Effector memory CD8-positive, alpha-beta T cell (primary cell): ENCODE measurements around the gene IL4R.

Source experiments
- ATAC-seq: fragments of 150-1000 bp; cut with Tn5 transposase; replicated peaks from 2 replicates; pipeline ENCODE4 v1.10.0; 2021; ENCODE audit warnings: mild to moderate bottlenecking, moderate library complexity
- DNase-seq, 3 experiments: peaks; one replicate each; pipeline ENCODE4 v3.0.0; 2021
- H3K27ac Mint-ChIP-seq, 2 donors: one replicate each; pipeline ENCODE4 v1.8.0; 2022; ENCODE audit warnings: mild to moderate bottlenecking in 2 of 2, mixed read lengths in 2 of 2, moderate library complexity in 2 of 2
- H3K27me3 Mint-ChIP-seq, 2 donors: one replicate each; pipeline ENCODE4 v1.8.0; 2022; ENCODE audit warnings: mixed read lengths in 2 of 2
- H3K36me3 Mint-ChIP-seq: one replicate; pipeline ENCODE4 v1.8.0; 2022; ENCODE audit warnings: mild to moderate bottlenecking, moderate library complexity, mixed read lengths; ENCODE audit not compliant: insufficient read depth
- H3K4me1 Mint-ChIP-seq, 2 donors: one replicate each; pipeline ENCODE4 v1.8.0; 2022; ENCODE audit warnings: low read depth in 2 of 2, mixed read lengths in 2 of 2
- H3K4me3 Mint-ChIP-seq, 2 donors: one replicate each; pipeline ENCODE4 v1.8.0; 2022; ENCODE audit warnings: mild to moderate bottlenecking in 2 of 2, mixed read lengths in 2 of 2, moderate library complexity in 2 of 2
- H3K9me3 Mint-ChIP-seq, 2 donors: one replicate each; pipeline ENCODE4 v1.8.0; 2022; ENCODE audit warnings: mixed read lengths in 2 of 2

Gene IL4R

DNA sequence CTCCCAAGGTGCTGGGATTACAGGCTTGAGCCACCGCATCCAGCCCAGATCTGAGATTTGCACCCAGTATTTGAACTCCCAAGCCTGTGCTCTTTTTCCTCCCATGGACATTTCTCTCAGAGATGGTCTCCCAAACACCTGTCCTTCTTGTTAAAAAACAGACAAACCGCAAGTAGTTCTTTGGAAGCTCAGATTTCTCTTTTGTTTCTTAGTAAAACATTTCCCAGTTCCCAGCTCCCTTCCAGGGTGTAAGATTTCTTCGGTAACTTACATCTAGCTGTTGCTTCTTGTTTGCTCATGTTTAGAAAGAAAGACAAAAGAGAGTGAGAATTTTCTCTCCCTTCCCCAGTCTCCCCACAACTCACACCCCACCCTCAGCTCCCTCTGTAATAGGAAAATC, 36.2 kb downstream of the IL4R start:
- ATAC-seq (no peak), DNase-seq (no peak)
- Mint-ChIP-seq H3K36me3 (peaks cover 67% of the 10 kb centered on the region), H3K4me3 (no peak overlapping the region), H3K27me3 (no peaks in the 10 kb centered on the region), H3K27ac (peak overlapping the region in 1 of 2 donors; percentile 41), H3K4me1 (peaks cover 8 to 10% of the 10 kb centered on the region in 2 donors), H3K9me3 (no peaks in the 10 kb centered on the region)

DNA sequence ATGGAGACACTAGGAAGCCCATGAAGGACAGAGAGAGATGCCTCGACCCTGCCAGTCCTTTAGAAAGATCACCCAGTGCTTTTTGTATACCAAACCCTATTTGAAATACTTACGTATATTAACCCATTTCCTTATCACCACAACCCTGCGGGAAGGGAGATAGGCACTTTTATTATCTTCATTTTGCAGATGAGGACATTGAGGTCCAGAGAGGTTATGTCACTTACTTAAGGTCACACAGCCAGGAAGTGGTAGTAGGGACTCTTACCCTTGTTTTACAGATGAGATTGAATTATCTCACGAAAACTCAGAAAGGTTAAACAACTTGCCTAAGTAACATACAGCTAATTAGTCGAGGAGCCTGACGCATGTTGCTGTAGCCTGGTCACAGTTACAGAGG, 38.2 kb downstream of the IL4R start:
- DNase-seq (no peak), ATAC-seq (no peak)
- Mint-ChIP-seq H3K27me3 (no peaks in the 10 kb centered on the region), H3K4me3 (no peak overlapping the region), H3K4me1 (peaks cover 10% of the 10 kb centered on the region in 2 donors), H3K27ac (peak overlapping the region; percentile 17 to 79), H3K36me3 (peaks cover 61% of the 10 kb centered on the region), H3K9me3 (no peaks in the 10 kb centered on the region)

DNA sequence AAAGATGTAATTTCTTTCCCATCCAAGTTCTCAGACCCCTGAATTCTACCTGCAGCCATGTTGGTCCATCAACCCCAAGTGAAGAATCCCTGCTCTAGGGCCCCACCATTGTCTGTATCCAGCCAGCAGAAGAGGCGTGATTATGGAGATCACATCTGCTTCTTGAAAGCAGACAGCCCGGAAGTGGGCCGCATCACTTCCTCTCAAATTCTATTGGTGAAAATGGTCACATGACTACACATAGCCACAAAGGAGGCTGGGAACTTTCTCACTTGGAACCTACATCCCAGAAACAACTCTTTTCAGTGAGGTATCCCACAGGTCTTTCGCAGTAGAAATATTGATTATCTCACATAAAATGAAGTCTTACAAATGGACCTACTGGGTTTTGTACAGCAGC, 40.1 kb downstream of the IL4R start:
- Mint-ChIP-seq H3K9me3 (no peaks in the 10 kb centered on the region), H3K27me3 (no peaks in the 10 kb centered on the region), H3K4me1 (peaks cover 3% of the 10 kb centered on the region in 2 donors), H3K27ac (peak overlapping the region; percentile 33 to 45), H3K36me3 (peaks cover 53% of the 10 kb centered on the region), H3K4me3 (no peak overlapping the region)
- DNase-seq, result no peak
- no peak for ATAC-seq

DNA sequence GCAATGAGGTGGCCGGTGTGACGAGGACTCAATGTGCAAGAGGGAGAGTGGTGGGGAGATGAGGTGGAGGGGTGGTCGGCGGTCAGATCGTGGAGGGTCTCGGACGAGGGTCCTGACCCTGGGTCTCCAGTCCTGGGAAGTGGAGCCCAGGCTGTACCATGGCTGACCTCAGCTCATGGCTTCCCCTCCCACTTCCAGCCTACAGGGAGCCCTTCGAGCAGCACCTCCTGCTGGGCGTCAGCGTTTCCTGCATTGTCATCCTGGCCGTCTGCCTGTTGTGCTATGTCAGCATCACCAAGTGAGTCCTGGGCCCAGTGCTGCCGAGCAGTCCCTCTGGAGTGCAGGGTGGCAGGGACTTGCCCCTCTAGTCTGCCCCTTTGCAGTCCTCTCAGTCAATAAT, 41.8 kb downstream of the IL4R start:
- H3K27me3 Mint-ChIP-seq, result no peaks in the 10 kb centered on the region
- H3K36me3 Mint-ChIP-seq, result peaks cover 58% of the 10 kb centered on the region
- no peak overlapping the region for H3K4me3 Mint-ChIP-seq
- ATAC-seq (peak; percentile 62), DNase-seq (peak in 2 of 3 experiments; percentile 13 to 22)
- peaks cover 3% of the 10 kb centered on the region in 2 donors for H3K4me1 Mint-ChIP-seq
- no peaks in the 10 kb centered on the region for H3K9me3 Mint-ChIP-seq
- H3K27ac Mint-ChIP-seq, result peak overlapping the region; percentile 77 to 82

GRCh38 chr16:27356794-27357193, 43.0 kb downstream of the IL4R start:
- no peak overlapping the region for H3K4me3 Mint-ChIP-seq
- H3K4me1 Mint-ChIP-seq, result peaks cover 3% of the 10 kb centered on the region in 2 donors
- H3K27ac Mint-ChIP-seq, result peak overlapping the region in 1 of 2 donors; percentile 77
- peaks cover 56% of the 10 kb centered on the region for H3K36me3 Mint-ChIP-seq
- H3K9me3 Mint-ChIP-seq, result no peaks in the 10 kb centered on the region
- H3K27me3 Mint-ChIP-seq, result no peaks in the 10 kb centered on the region
- DNase-seq, result no peak
- ATAC-seq, result no peak

GRCh38 chr16:27359051-27359450, 45.3 kb downstream of the IL4R start:
- H3K4me3 Mint-ChIP-seq, result no peak overlapping the region
- H3K36me3 Mint-ChIP-seq, result peaks cover 55% of the 10 kb centered on the region
- no peaks in the 10 kb centered on the region for H3K9me3 Mint-ChIP-seq
- peak overlapping the region; percentile 58 to 74 for H3K27ac Mint-ChIP-seq
- H3K27me3 Mint-ChIP-seq, result no peaks in the 10 kb centered on the region
- H3K4me1 Mint-ChIP-seq, result peaks cover 0 to 11% of the 10 kb centered on the region in 2 donors
- ATAC-seq, result no peak
- DNase-seq, result no peak

DNA sequence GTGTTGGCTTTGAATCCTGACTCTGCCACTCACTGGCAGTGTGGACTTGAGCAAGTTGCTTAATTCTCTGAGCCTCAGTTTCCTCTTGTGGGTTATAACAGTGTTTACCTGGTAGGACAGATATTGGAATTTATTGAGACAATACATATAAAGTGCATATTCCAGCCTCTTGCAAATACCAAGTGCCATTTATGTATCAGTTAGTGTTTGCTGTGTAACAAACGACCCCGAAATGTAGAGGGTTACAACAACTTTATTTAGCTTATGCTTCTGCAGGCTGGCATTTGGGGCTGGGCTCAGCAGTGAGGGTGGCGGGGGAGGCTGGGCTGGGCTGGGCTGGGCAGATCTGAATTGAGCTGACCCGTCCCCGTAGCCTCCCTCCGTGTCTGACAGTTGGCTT, 45.8 kb downstream of the IL4R start:
- Mint-ChIP-seq H3K27me3 (no peaks in the 10 kb centered on the region), H3K4me3 (no peak overlapping the region), H3K4me1 (peaks cover 0 to 11% of the 10 kb centered on the region in 2 donors), H3K9me3 (no peaks in the 10 kb centered on the region), H3K36me3 (peaks cover 49% of the 10 kb centered on the region), H3K27ac (peak overlapping the region in 1 of 2 donors; percentile 58)
- ATAC-seq, result no peak
- DNase-seq, result no peak

GRCh38 chr16:27361987-27362386, 48.2 kb downstream of the IL4R start:
- Mint-ChIP-seq H3K4me1 (peaks cover 4 to 14% of the 10 kb centered on the region in 2 donors), H3K27me3 (no peaks in the 10 kb centered on the region), H3K4me3 (no peak overlapping the region), H3K9me3 (no peaks in the 10 kb centered on the region), H3K27ac (peak overlapping the region; percentile 38 to 62), H3K36me3 (peaks cover 35% of the 10 kb centered on the region)
- no peak for ATAC-seq
- DNase-seq, result no peak

- H3K27me3 Mint-ChIP-seq, result no peaks in the 10 kb centered on the region
- no peak overlapping the region for H3K4me3 Mint-ChIP-seq
- ATAC-seq (no peak), DNase-seq (no peak)
- H3K36me3 Mint-ChIP-seq, result peaks cover 38% of the 10 kb centered on the region
- no peaks in the 10 kb centered on the region for H3K9me3 Mint-ChIP-seq
- peaks cover 6 to 16% of the 10 kb centered on the region in 2 donors for H3K4me1 Mint-ChIP-seq
- H3K27ac Mint-ChIP-seq, result peak overlapping the region in 1 of 2 donors; percentile 62
Measured at GRCh38 chr16:27362570-27363245, 48.9 kb downstream of the IL4R start.

GRCh38 chr16:27363246-27363632, 49.5 kb downstream of the IL4R start:
- Mint-ChIP-seq H3K36me3 (peaks cover 40% of the 10 kb centered on the region), H3K27me3 (no peaks in the 10 kb centered on the region), H3K4me3 (no peak overlapping the region), H3K4me1 (peaks cover 12 to 22% of the 10 kb centered on the region in 2 donors), H3K9me3 (no peaks in the 10 kb centered on the region), H3K27ac (peak overlapping the region; percentile 62 to 84)
- ATAC-seq (no peak), DNase-seq (no peak)

DNA sequence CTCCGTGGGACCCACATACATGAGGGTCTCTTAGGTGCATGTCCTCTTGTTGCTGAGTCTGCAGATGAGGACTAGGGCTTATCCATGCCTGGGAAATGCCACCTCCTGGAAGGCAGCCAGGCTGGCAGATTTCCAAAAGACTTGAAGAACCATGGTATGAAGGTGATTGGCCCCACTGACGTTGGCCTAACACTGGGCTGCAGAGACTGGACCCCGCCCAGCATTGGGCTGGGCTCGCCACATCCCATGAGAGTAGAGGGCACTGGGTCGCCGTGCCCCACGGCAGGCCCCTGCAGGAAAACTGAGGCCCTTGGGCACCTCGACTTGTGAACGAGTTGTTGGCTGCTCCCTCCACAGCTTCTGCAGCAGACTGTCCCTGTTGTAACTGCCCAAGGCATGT, 50.0 kb downstream of the IL4R start:
- H3K4me1 Mint-ChIP-seq, result peaks cover 15 to 25% of the 10 kb centered on the region in 2 donors
- no peaks in the 10 kb centered on the region for H3K9me3 Mint-ChIP-seq
- H3K27me3 Mint-ChIP-seq, result no peaks in the 10 kb centered on the region

DNA sequence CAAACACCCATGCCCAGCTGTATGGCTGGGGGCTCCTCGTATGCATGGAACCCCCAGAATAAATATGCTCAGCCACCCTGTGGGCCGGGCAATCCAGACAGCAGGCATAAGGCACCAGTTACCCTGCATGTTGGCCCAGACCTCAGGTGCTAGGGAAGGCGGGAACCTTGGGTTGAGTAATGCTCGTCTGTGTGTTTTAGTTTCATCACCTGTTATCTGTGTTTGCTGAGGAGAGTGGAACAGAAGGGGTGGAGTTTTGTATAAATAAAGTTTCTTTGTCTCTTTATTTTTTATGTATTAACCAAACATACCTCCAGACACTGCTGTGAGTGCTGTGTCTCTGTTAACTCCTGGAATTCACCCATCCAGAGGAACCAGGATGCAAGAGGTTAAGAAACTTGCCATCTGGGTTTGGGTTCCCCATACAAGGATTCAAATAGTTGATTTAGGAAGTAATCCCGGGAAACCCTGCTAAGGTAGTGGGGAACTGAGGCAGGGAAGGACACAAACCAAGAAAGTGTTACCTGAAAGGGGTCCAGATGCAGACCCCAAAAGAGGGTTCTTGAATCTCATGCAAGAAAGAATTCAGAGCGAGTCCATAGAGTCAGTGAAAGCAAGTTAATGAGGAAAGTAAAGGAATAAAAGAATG, 50.8 kb downstream of the IL4R start:
- Mint-ChIP-seq H3K27ac (peak overlapping the region; percentile 62 to 84), H3K9me3 (no peaks in the 10 kb centered on the region), H3K36me3 (peaks cover 31% of the 10 kb centered on the region), H3K4me3 (no peak overlapping the region), H3K4me1 (peaks cover 15 to 25% of the 10 kb centered on the region in 2 donors), H3K27me3 (no peaks in the 10 kb centered on the region)
- ATAC-seq (no peak), DNase-seq (no peak)

More for the DNA sequence above, 50.0 kb downstream of the IL4R start:
- no peak for ATAC-seq
- no peak for DNase-seq
- H3K4me3 Mint-ChIP-seq, result no peak overlapping the region
- H3K36me3 Mint-ChIP-seq, result peaks cover 36% of the 10 kb centered on the region
- peak overlapping the region; percentile 62 to 84 for H3K27ac Mint-ChIP-seq

DNA sequence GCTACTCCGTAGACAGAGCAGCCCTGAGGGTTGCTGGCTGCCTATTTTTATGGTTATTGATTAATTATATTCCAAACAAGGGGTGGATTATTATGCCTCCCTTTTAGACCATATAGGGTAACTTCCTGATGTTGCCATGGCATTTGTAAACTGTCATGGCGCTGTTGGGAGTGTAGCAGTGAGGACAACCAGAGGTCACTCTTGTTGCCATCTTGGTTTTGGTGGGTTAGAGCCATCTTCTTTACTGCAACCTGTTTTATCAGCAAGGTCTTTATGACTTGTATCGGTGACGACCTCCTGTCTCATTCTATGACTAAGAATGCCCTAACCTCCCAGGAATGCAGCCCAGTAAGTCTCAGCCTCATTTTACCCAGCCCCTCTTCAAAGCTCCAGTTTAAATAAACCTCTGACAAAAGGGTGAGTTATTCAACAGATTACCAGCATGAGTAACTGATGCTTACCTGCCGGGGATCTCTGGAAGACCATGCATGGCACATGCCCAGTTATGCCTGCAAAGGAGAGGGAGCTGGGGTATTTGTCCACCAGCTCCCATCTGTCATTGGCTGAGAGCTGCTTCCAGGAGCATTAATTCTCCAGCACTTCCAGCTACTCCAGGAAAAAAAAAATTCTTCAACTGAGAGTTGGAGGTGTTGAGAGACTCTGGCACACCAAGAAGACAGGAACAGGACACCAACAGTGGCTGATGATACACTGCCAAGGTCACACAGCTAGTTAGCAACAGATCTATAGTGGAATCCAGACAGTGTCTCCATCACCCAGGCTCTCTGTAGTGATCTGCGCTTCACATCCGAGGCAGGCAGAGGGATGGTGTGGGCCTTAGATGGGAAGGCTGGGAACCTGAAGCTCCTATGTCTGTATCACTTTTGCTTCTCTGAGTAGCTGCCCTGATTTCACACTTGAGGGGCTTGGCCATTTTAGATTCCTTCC, 51.6 kb downstream of the IL4R start:
- no peak for DNase-seq

More for the DNA sequence above, 51.6 kb downstream of the IL4R start:
- peaks cover 15 to 27% of the 10 kb centered on the region in 2 donors for H3K4me1 Mint-ChIP-seq
- no peaks in the 10 kb centered on the region for H3K27me3 Mint-ChIP-seq
- peaks cover 26% of the 10 kb centered on the region for H3K36me3 Mint-ChIP-seq
- H3K9me3 Mint-ChIP-seq, result no peaks in the 10 kb centered on the region
- peak overlapping the region; percentile 84 to 98 for H3K27ac Mint-ChIP-seq
- ATAC-seq, result no peak
- no peak overlapping the region for H3K4me3 Mint-ChIP-seq
